ENCODE measurements around the gene FXYD2. TPM values are rescaled to one million over a fixed set of nuclear protein-coding genes. Genes with fewer than 3 reads are reported as not detected.

Gene FXYD2
- total RNA-seq, result 1.3 TPM
- long read RNA-seq, result 0 reads

- peak within 1 kb of the TSS; percentile 83 for H3K27ac ChIP-seq (replicated peaks)
- intact Hi-C loops (cut with micrococcal nuclease), result no loop called here
- DNase-seq, result peak; percentile 74
- no peak for TF ChIP-seq CTCF (IDR thresholded peaks at IDR 0.05; ENCODE audit: borderline replicate concordance)
- peaks cover 54% of the 10 kb centered on the region for H3K4me1 ChIP-seq
- peaks cover 14% of the 10 kb centered on the region for H3K27me3 ChIP-seq (ENCODE audit: low read depth)
- H3K36me3 ChIP-seq, result no peaks in the 10 kb centered on the region
- H3K4me3 ChIP-seq, result peak within 1 kb of the TSS; percentile 13
- no peaks in the 10 kb centered on the region for H3K9me3 ChIP-seq (replicated peaks)
These were observed at the start of gene FXYD2 for GRCh38 chr11:117824571-117825537. FXYD2 (minus strand) TSS chr11:117824744; CDS start chr11:117824678, 66 bp downstream.

GRCh38 chr11:117873828-117874125 lies 49.2 kb upstream of the FXYD2 start:
- H3K4me3 ChIP-seq, result peak overlapping the region; percentile 87
- TF ChIP-seq CTCF (IDR thresholded peaks at IDR 0.05; ENCODE audit: borderline replicate concordance), result no peak
- peak overlapping the region; percentile 92 for H3K27ac ChIP-seq (replicated peaks)
- peaks cover 97% of the 10 kb centered on the region for H3K4me1 ChIP-seq
- no peaks in the 10 kb centered on the region for H3K36me3 ChIP-seq
- H3K9me3 ChIP-seq (replicated peaks), result no peaks in the 10 kb centered on the region
- H3K27me3 ChIP-seq (ENCODE audit: low read depth), result peaks cover 55% of the 10 kb centered on the region
- intact Hi-C loops (cut with micrococcal nuclease), result no loop called here
- no peak for DNase-seq

- intact Hi-C loops (cut with micrococcal nuclease), result no loop called here
- no peaks in the 10 kb centered on the region for H3K9me3 ChIP-seq (replicated peaks)
- H3K36me3 ChIP-seq, result no peaks in the 10 kb centered on the region
- H3K27me3 ChIP-seq (ENCODE audit: low read depth), result peaks cover 55% of the 10 kb centered on the region
- H3K4me3 ChIP-seq, result peak overlapping the region; percentile 87
- H3K4me1 ChIP-seq, result peaks cover 100% of the 10 kb centered on the region
- no peak for TF ChIP-seq CTCF (IDR thresholded peaks at IDR 0.05; ENCODE audit: borderline replicate concordance)
- H3K27ac ChIP-seq (replicated peaks), result peak overlapping the region; percentile 92
- DNase-seq, result no peak
These were observed 48.7 kb upstream of the FXYD2 start for GRCh38 chr11:117872975-117873827.

- intact Hi-C loops (cut with micrococcal nuclease), result no loop called here
- H3K9me3 ChIP-seq (replicated peaks), result no peaks in the 10 kb centered on the region
- DNase-seq, result peak; percentile 47
- no peak for TF ChIP-seq CTCF (IDR thresholded peaks at IDR 0.05; ENCODE audit: borderline replicate concordance)
- peaks cover 98% of the 10 kb centered on the region for H3K4me1 ChIP-seq
- H3K27ac ChIP-seq (replicated peaks), result peak overlapping the region; percentile 92
- peak overlapping the region; percentile 87 for H3K4me3 ChIP-seq
- no peaks in the 10 kb centered on the region for H3K36me3 ChIP-seq
- peaks cover 55% of the 10 kb centered on the region for H3K27me3 ChIP-seq (ENCODE audit: low read depth)
These were observed 47.9 kb upstream of the FXYD2 start for GRCh38 chr11:117872420-117872961.

GRCh38 chr11:117871784-117872183 lies 47.2 kb upstream of the FXYD2 start:
- no peaks in the 10 kb centered on the region for H3K36me3 ChIP-seq
- intact Hi-C loops (cut with micrococcal nuclease), result no loop called here
- H3K27ac ChIP-seq (replicated peaks), result peak overlapping the region; percentile 92
- no peak for DNase-seq
- no peak overlapping the region for H3K4me3 ChIP-seq
- H3K4me1 ChIP-seq, result peaks cover 98% of the 10 kb centered on the region
- H3K9me3 ChIP-seq (replicated peaks), result no peaks in the 10 kb centered on the region
- peaks cover 51% of the 10 kb centered on the region for H3K27me3 ChIP-seq (ENCODE audit: low read depth)
- TF ChIP-seq CTCF (IDR thresholded peaks at IDR 0.05; ENCODE audit: borderline replicate concordance), result no peak

Data from left ventricle myocardium inferior (tissue), 1 donor.